Measurements from ENCODE around the gene PCGF3. TPM values are rescaled to one million over a fixed set of nuclear protein-coding genes. Genes with fewer than 3 reads are reported as not detected.

The PCGF3 gene
- total RNA-seq, 1 experiment from 2014 or later: 83.9 TPM

DNA sequence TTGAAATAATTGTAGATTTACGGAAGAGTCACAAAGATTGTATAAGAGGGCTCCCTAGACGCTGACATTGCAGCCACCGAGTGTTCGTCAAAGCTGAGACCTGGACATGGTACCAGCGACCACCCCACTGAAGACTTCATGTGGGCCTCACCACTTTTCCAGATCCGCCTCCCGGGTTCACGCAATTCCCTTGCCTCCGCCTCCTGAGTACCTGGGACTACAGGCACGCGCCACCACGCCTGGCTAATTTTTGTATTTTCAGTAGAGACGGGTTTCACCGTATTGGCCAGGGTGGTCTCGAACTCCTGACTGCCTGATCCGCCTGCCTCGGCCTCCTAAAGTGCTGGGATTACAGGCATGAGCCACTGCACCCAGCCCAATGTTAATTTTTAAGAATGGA is 90.6 kb downstream of the PCGF3 start:
- ChIA-PET POLR2A (ENCODE audit: low non-redundant PET) (no interaction called here), CTCF (interaction anchor here (0.6 kb wide), 1 partner anchor 488 kb away, joined by 3 read pairs; no protein-coding TSS in a partner anchor)
- H3K9me3 ChIP-seq (ENCODE audit: low read depth, low read length, poor library complexity, severe bottlenecking): no peaks in the 10 kb centered on the region
- no peaks in the 10 kb centered on the region for H3K36me3 ChIP-seq (ENCODE audit: insufficient read depth, low read length, poor library complexity, severe bottlenecking)
- intact Hi-C loops (cut with micrococcal nuclease; ENCODE audit: unreplicated experiment): no loop called here
- H3K27me3 ChIP-seq (replicated peaks; ENCODE audit: insufficient read depth, low read depth, low read length, poor library complexity): peaks cover 11% of the 10 kb centered on the region
- BruUV-seq (replicated peaks): no TSS peak
- H3K27ac ChIP-seq (ENCODE audit: low read depth, low read length, poor library complexity, severe bottlenecking): no peak overlapping the region
- DNase-seq (ENCODE audit: low spot score): no peak
- H3K4me3 ChIP-seq (ENCODE audit: low read depth, low read length, poor library complexity, severe bottlenecking): no peak overlapping the region
- no peaks in the 10 kb centered on the region for H3K4me1 ChIP-seq (ENCODE audit: insufficient read depth, low read length, poor library complexity, severe bottlenecking)
- no peak for TF ChIP-seq EZH2 (IDR thresholded peaks at IDR 0.05; ENCODE audit: borderline replicate concordance, low read depth, low read length, poor library complexity, severe bottlenecking)
- TF ChIP-seq, protein P1, sequence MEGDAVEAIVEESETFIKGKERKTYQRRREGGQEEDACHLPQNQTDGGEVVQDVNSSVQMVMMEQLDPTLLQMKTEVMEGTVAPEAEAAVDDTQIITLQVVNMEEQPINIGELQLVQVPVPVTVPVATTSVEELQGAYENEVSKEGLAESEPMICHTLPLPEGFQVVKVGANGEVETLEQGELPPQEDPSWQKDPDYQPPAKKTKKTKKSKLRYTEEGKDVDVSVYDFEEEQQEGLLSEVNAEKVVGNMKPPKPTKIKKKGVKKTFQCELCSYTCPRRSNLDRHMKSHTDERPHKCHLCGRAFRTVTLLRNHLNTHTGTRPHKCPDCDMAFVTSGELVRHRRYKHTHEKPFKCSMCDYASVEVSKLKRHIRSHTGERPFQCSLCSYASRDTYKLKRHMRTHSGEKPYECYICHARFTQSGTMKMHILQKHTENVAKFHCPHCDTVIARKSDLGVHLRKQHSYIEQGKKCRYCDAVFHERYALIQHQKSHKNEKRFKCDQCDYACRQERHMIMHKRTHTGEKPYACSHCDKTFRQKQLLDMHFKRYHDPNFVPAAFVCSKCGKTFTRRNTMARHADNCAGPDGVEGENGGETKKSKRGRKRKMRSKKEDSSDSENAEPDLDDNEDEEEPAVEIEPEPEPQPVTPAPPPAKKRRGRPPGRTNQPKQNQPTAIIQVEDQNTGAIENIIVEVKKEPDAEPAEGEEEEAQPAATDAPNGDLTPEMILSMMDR (conservative IDR thresholded peaks at IDR 0.05; ENCODE audit: low read depth, low read length): no peak

DNA sequence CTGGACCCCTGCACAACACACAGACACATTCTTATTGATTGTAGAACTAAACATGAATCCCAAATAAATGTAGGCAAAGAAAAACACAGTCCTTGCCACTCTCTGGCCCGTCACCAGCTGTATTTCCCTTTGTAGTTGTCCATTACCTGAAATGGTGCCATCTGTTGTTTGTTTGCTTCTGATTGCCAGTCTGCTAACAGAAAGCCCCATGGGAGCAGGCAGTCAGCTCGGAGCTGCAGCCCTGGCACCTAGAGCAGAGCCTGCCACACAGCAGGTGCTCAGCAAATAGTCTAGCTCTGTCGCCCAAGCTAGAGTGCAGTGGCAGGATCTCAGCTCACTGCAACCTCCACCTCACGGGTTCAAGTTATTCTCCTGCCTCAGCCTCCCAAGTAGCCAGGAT is 91.4 kb downstream of the PCGF3 start:
- Histone ChIP-seq H3K27me3 (replicated peaks; ENCODE audit: insufficient read depth, low read depth, low read length, poor library complexity) (peaks cover 11% of the 10 kb centered on the region), H3K9me3 (ENCODE audit: low read depth, low read length, poor library complexity, severe bottlenecking) (no peaks in the 10 kb centered on the region), H3K4me3 (ENCODE audit: low read depth, low read length, poor library complexity, severe bottlenecking) (no peak overlapping the region), H3K36me3 (ENCODE audit: insufficient read depth, low read length, poor library complexity, severe bottlenecking) (no peaks in the 10 kb centered on the region), H3K4me1 (ENCODE audit: insufficient read depth, low read length, poor library complexity, severe bottlenecking) (no peaks in the 10 kb centered on the region), H3K27ac (ENCODE audit: low read depth, low read length, poor library complexity, severe bottlenecking) (no peak overlapping the region)
- intact Hi-C loops (cut with micrococcal nuclease; ENCODE audit: unreplicated experiment): no loop called here
- ChIA-PET CTCF (no interaction called here), POLR2A (ENCODE audit: low non-redundant PET) (no interaction called here)
- no TSS peak for BruUV-seq (replicated peaks)
- no peak for DNase-seq (ENCODE audit: low spot score)
- no peak for TF ChIP-seq EZH2 (IDR thresholded peaks at IDR 0.05; ENCODE audit: borderline replicate concordance, low read depth, low read length, poor library complexity, severe bottlenecking)
- TF ChIP-seq, protein P1 (conservative IDR thresholded peaks at IDR 0.05; ENCODE audit: low read depth, low read length): no peak

DNA sequence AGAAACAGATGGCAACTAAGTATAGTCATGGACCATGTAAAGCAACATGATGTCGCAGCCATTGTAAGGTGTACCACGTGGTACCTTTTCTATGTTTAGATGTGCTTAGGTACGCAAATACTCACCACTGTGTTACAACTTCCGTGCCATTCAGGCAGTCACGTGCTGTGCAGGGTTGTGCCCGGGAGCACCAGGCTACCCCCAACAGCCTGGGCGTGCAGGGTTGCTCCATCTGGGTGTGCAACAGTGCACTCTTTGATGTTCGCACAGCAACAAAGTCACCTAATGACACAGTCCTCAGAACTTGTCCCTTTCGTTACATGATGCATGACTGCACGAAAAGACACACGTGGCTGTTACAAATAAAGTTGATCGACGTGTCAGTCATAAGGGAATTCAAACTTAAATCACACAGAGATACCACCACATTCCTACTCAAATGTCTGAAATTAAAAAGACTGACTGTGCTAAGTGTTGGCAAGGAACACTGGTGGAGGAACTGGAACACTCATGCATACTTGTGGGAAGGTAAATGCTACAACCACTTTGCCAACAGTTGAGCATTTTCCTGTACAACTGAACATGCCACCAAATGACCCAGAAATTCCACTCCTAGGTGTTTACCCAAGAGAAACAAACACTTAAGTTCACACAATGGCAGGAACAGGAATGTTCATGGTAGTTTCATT is 95.9 kb downstream of the PCGF3 start:
- Histone ChIP-seq H3K27ac (ENCODE audit: low read depth, low read length, poor library complexity, severe bottlenecking) (no peak overlapping the region), H3K36me3 (ENCODE audit: insufficient read depth, low read length, poor library complexity, severe bottlenecking) (no peaks in the 10 kb centered on the region), H3K4me3 (ENCODE audit: low read depth, low read length, poor library complexity, severe bottlenecking) (no peak overlapping the region), H3K9me3 (ENCODE audit: low read depth, low read length, poor library complexity, severe bottlenecking) (no peaks in the 10 kb centered on the region), H3K4me1 (ENCODE audit: insufficient read depth, low read length, poor library complexity, severe bottlenecking) (no peaks in the 10 kb centered on the region), H3K27me3 (replicated peaks; ENCODE audit: insufficient read depth, low read depth, low read length, poor library complexity) (no peaks in the 10 kb centered on the region)
- intact Hi-C loops (cut with micrococcal nuclease; ENCODE audit: unreplicated experiment): no loop called here
- ChIA-PET CTCF (no interaction called here), POLR2A (ENCODE audit: low non-redundant PET) (no interaction called here)
- BruUV-seq (replicated peaks): no TSS peak
- TF ChIP-seq, protein P1 (conservative IDR thresholded peaks at IDR 0.05; ENCODE audit: low read depth, low read length): no peak
- TF ChIP-seq EZH2 (IDR thresholded peaks at IDR 0.05; ENCODE audit: borderline replicate concordance, low read depth, low read length, poor library complexity, severe bottlenecking): no peak
- no peak for DNase-seq (ENCODE audit: low spot score)

Measured in A673 (cell line).